Measurements from ENCODE around the gene OR56B1.
"Not testable (repeated sequence)": the region's sequence is repeated elsewhere in the genome, so short reads cannot be mapped to it uniquely, and the experiment has no call there.

The OR56B1 gene

DNA sequence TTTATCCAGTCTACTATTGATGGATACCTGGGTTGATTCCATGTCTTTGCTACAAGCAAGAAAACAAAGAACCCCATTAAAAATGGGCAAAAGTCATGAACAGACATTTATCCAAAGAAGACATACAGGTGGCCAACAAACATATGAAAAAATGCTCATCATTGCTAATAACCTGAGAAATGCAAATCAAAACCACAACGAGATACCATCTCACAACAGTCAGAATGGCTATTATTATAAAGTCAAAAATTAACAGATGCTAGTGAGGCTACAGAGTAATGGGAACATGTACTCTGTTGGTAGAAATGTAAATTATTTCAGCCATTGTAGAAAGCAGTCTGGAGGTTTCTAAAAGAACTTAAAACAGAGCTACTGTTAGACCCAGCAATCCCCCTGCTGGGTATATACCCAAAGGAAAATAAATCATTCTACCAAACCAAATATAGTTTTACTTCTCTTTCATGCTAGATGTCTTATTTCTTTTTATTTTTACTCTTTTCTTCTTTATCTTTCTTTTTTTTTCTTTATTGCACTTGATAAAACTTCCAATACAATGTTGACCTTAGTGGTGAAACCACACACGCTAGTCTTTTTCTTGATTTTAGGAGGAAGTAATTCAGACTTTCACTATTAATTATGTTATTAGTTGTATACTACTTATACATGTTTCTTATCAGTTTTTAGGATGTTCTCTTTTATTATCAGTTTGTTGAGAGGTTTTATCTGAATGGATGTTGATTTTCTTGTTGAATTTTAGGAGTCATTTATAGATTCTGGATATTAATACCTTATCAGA, 32.3 kb upstream of the OR56B1 start:
- no peak for TF ChIP-seq CTCF (conservative IDR thresholded peaks at IDR 0.05; ENCODE audit: control insufficient read depth, insufficient read depth, low read depth, low read length)
- H3K4me3 ChIP-seq (ENCODE audit: control insufficient read depth, low read depth, low read length): no peak overlapping the region
- DNase-seq (ENCODE audit: low read depth): no peak

DNA sequence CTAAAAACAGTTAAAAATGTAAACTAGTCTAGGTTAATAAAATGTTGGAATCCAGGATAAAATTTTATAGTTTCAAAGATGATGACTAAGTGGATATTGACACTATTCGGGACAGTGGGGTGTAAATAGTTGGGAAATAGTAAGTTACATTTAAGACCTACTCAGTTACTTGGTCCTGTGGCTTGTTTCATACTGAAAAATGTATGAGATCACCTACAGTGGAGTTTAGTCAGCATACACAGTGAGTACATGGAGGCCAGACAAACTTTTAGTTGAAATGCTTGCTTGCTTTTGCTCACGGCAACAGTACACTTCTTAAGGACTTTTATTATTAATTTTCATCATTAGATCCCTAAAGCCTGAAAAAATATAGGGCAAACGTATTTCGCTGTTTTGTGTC, 30.6 kb upstream of the OR56B1 start:
- DNase-seq (ENCODE audit: low read depth): peak; percentile 24
- H3K4me3 ChIP-seq (ENCODE audit: control insufficient read depth, low read depth, low read length): no peak overlapping the region
- no peak for TF ChIP-seq CTCF (conservative IDR thresholded peaks at IDR 0.05; ENCODE audit: control insufficient read depth, insufficient read depth, low read depth, low read length)

DNA sequence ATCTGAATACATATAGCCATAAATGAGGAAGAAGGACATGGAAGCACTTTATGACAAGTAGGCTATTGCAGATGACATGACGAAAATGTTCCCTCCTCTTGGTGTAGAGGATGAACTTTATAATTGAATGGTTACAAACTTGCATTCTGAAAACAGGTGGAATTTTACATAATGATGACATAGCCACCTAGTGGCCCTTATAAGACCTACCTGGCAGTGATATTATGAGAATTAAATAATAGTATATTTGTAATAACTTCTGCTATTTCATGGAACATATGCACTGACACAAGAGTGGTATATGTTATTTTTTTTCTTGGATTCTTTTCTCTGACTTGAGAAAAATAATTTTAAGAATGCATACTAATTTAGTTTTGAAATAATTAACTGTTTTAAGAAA, 23.7 kb upstream of the OR56B1 start:
- TF ChIP-seq CTCF (conservative IDR thresholded peaks at IDR 0.05; ENCODE audit: control insufficient read depth, insufficient read depth, low read depth, low read length): peak; percentile 42
- no peak overlapping the region for H3K4me3 ChIP-seq (ENCODE audit: control insufficient read depth, low read depth, low read length)
- no peak for DNase-seq (ENCODE audit: low read depth)

- H3K4me3 ChIP-seq (ENCODE audit: control insufficient read depth, low read depth, low read length): no peak overlapping the region
- TF ChIP-seq CTCF (conservative IDR thresholded peaks at IDR 0.05; ENCODE audit: control insufficient read depth, insufficient read depth, low read depth, low read length): no peak
Measured at GRCh38 chr11:5713695-5714094, 22.6 kb upstream of the OR56B1 start.

DNA sequence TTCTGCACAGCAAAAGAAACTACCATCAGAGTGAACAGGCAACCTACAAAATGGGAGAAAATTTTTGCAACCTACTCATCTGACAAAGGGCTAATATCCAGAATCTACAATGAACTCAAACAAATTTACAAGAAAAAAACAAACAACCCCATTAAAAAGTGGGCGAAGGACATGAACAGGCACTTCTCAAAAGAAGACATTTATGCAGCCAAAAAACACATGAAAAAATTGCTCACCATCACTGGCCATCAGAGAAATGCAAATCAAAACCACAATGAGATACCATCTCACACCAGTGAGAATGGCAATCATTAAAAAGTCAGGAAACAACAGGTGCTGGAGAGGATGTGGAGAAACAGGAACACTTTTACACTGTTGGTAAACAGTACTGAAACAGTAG, 19.7 kb upstream of the OR56B1 start:
- H3K4me3 ChIP-seq (ENCODE audit: control insufficient read depth, low read depth, low read length); DNase-seq (ENCODE audit: low read depth): not testable (repeated sequence)

More at GRCh38 chr11:5713695-5714094, 22.6 kb upstream of the OR56B1 start:
- no peak for DNase-seq (ENCODE audit: low read depth)

GRCh38 chr11:5719703-5720495, 16.3 kb upstream of the OR56B1 start:
- peak; percentile 19 for DNase-seq (ENCODE audit: low read depth)
- TF ChIP-seq CTCF (conservative IDR thresholded peaks at IDR 0.05; ENCODE audit: control insufficient read depth, insufficient read depth, low read depth, low read length): no peak

DNA sequence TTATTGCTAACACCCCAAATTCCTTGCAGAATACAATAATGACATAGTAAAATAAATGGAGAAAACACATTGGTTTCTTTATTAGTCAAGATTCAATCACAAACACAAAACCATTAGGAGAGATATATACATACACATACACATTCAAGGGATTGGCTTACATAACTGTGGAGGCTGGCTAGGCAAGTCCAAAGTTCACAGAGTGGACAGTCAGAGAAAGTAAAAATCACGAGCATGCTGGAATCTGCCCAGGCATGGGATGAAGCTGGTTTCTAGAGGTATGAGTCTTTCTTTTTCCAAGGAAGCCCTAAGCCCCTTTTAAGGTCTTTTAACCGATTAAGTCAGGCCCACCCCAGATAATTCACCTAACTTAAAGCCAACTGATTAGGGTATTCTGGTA, 13.6 kb upstream of the OR56B1 start:
- no peak overlapping the region for H3K4me3 ChIP-seq (ENCODE audit: control insufficient read depth, low read depth, low read length)
- no peak for TF ChIP-seq CTCF (conservative IDR thresholded peaks at IDR 0.05; ENCODE audit: control insufficient read depth, insufficient read depth, low read depth, low read length)
- DNase-seq (ENCODE audit: low read depth): no peak

More at GRCh38 chr11:5719703-5720495, 16.3 kb upstream of the OR56B1 start:
- H3K4me3 ChIP-seq (ENCODE audit: control insufficient read depth, low read depth, low read length): no peak overlapping the region

All from fibroblast of mammary gland (primary cell).